HepG2 (cell line): ENCODE data around the gene USP5. TPM values are rescaled to one million over a fixed set of nuclear protein-coding genes. Genes with fewer than 3 reads are reported as not detected.
A peak's percentile ranks its signal among the peaks of the same experiment; 100 is the strongest.

Experiments used
- ATAC-seq: fragments of 200-7000 bp; cut with Tn5 transposase; 3 replicates; pipeline ENCODE4 v1.9.1; 2020; ENCODE audit warnings: mild to moderate bottlenecking, moderate library complexity
- BruUV-seq: library from RNA; stranded (reverse); fragments of 400-500 nt; replicated peaks from 2 replicates; lab custom pipeline; 2021; lab: Mats Ljungman, UMichigan
- CTCF ChIA-PET: fragments of 300-600 bp; formaldehyde crosslinking; extraction: SDS; loops from one replicate; lab custom pipeline; 2021; ENCODE audit warnings: low total read pairs, inconsistent platforms, low intra/inter-chr PET ratio; lab: Yijun Ruan, JAX
- POLR2A ChIA-PET: fragments of 350-600 bp; sonication (Branson Sonifier 250); formaldehyde crosslinking; loops from one replicate; lab custom pipeline; 2020; ENCODE audit warnings: antibody characterized with exemption, inconsistent platforms; lab: Yijun Ruan, JAX
- DNase-seq: peaks from one replicate; pipeline ENCODE4 v3.0.0-alpha.2; 2015; ENCODE audit warnings: low spot score
- FAIRE-seq: peaks from 3 replicates; lab custom pipeline; 2011; peaks lifted over from hg19 to GRCh38; lab: Jason Lieb, UNC
- H2AFZ ChIP-seq: one replicate; pipeline ENCODE4 v1.6.1; 2011; ENCODE audit warnings: low read length, inconsistent platforms
- H3K27ac ChIP-seq: fragments of 300-600 bp; 3 replicates; pipeline ENCODE4 v1.8.0; 2011; ENCODE audit warnings: mixed run types, mild to moderate bottlenecking, mixed read lengths, low read length, inconsistent platforms; ENCODE audit not compliant: insufficient read depth; ENCODE audit errors: extremely low read length
- H3K27me3 ChIP-seq, 2 experiments: fragments of 200-600 bp in 1 of 2; 2 replicates in 1 of 2; 3 replicates in 1 of 2; pipeline versions ENCODE4 v1.6.0 to v1.8.0; 2011; ENCODE audit warnings: low read length in 2 of 2, mild to moderate bottlenecking in 2 of 2, moderate library complexity in 2 of 2, inconsistent platforms in 1 of 2; ENCODE audit not compliant: insufficient read depth in 2 of 2, control insufficient read depth in 1 of 2
- H3K36me3 ChIP-seq, 2 experiments: fragments of 200-600 bp in 1 of 2; replicated peaks in 1 of 2; 2 replicates in 1 of 2; 3 replicates in 1 of 2; pipeline versions ENCODE4 v1.5.1 to v1.8.0; 2011; ENCODE audit warnings: low read length in 2 of 2, inconsistent platforms in 1 of 2; ENCODE audit not compliant: insufficient read depth in 2 of 2, control insufficient read depth in 1 of 2
- H3K4me1 ChIP-seq: 2 replicates; pipeline ENCODE4 v1.5.1; 2012; ENCODE audit warnings: low read length, inconsistent platforms; ENCODE audit not compliant: insufficient read depth
- H3K4me2 ChIP-seq: 2 replicates; pipeline ENCODE4 v1.6.0; 2011; ENCODE audit warnings: low read depth, low read length, inconsistent platforms
- H3K4me3 ChIP-seq, 3 experiments: fragments of 200-600 bp in 1 of 3; sonication (generic), shearing (Covaris generic) in 1 of 3; replicated peaks in 1 of 3; 2 replicates each; pipeline ENCODE4 v1.5.1; 2011 to 2016; ENCODE audit warnings: low read length in 3 of 3, inconsistent platforms in 2 of 3, low read depth in 2 of 3, mild to moderate bottlenecking in 2 of 3, control low read depth in 1 of 3, mixed read lengths in 1 of 3; ENCODE audit not compliant: insufficient read depth in 1 of 3
- H3K79me2 ChIP-seq: one replicate; pipeline ENCODE4 v1.6.1; 2011; ENCODE audit warnings: low read length, inconsistent platforms; ENCODE audit not compliant: insufficient read depth
- H3K9ac ChIP-seq: 2 replicates; pipeline ENCODE4 v1.6.0; 2011; ENCODE audit warnings: mild to moderate bottlenecking, low read depth, low read length, inconsistent platforms; ENCODE audit not compliant: insufficient read depth
- H3K9me3 ChIP-seq: 2 replicates; pipeline ENCODE4 v1.5.1; 2012; ENCODE audit warnings: mild to moderate bottlenecking, low read length
- H4K20me1 ChIP-seq: 2 replicates; pipeline ENCODE4 v1.6.0; 2011; ENCODE audit warnings: inconsistent platforms, mild to moderate bottlenecking, low read length, moderate library complexity; ENCODE audit not compliant: insufficient read depth
- CBX1 ChIP-seq: IDR thresholded peaks from one replicate; pipeline ENCODE4 v1.6.1; 2016; ENCODE audit warnings: antibody characterized with exemption, low read depth
- FIP1L1 ChIP-seq: fragments of 200-400 bp; formaldehyde crosslinking; IDR thresholded peaks from 2 replicates; pipeline ENCODE4 v1.6.1; 2018; ENCODE audit warnings: low read depth, mild to moderate bottlenecking, low read length, moderate library complexity, borderline replicate concordance; ENCODE audit not compliant: insufficient read depth
- GMEB2 ChIP-seq: IDR thresholded peaks from 2 replicates; pipeline ENCODE4 v1.6.1; 2016; ENCODE audit warnings: missing biosample characterization, missing genetic modification reagents, low read depth
- ISL2 ChIP-seq: sonication (generic); formaldehyde crosslinking; IDR thresholded peaks from 2 replicates; pipeline ENCODE4 v1.5.0; 2020; ENCODE audit warnings: missing genetic modification reagents
- POLR2A ChIP-seq, 2 experiments: IDR thresholded peaks; 2 replicates each; pipeline ENCODE4 v1.6.1; 2011; ENCODE audit warnings: low read depth in 2 of 2, low read length in 2 of 2, mild to moderate bottlenecking in 1 of 2, moderate library complexity in 1 of 2; ENCODE audit not compliant: insufficient read depth in 1 of 2
- XRCC5 ChIP-seq: fragments of 200-400 bp; formaldehyde crosslinking; optimal IDR thresholded peaks from 2 replicates; pipeline ENCODE3; 2017; ENCODE audit warnings: mild to moderate bottlenecking, low read length
- ZFX ChIP-seq: sonication (generic); formaldehyde crosslinking; IDR thresholded peaks from 2 replicates; pipeline ENCODE4 v1.4.0; 2020; ENCODE audit warnings: mild to moderate bottlenecking, low read depth, missing genetic modification reagents, moderate library complexity
- ZNF772 ChIP-seq: sonication (generic); formaldehyde crosslinking; IDR thresholded peaks from 2 replicates; pipeline ENCODE4 v1.5.0; 2020; ENCODE audit warnings: mild to moderate bottlenecking, missing genetic modification reagents
- WGBS: methylation state at CpG from one replicate; pipeline ENCODE4 v1.1.6; 2017; ENCODE audit warnings: low lambda C conversion rate; 5-methylcytosine and 5-hydroxymethylcytosine counted together
- in situ Hi-C: cut with HindIII; loops from 2 replicates; pipeline ENCODE4 v1.10.0; 2017; ENCODE audit warnings: low pct_unique_long_range_greater_than_20kb; ENCODE audit not compliant: extremely low pct_ligation_motif_present
- intact Hi-C: fragments of 100-400 bp; cut with micrococcal nuclease; formaldehyde crosslinking; loops from one replicate; pipeline ENCODE4 v1.10.0; 2022; ENCODE audit not compliant: unreplicated experiment
- polyA plus RNA-seq, 8 experiments: library from polyadenylated mRNA; depleted of rRNA in 3 of 8; stranded (reverse) in 7 of 8; unstranded in 1 of 8; fragments of >200 nt; fragmentation: Illumina TruSeq in 4 of 8; extraction: Trizol in 4 of 8; gene quantifications; 2 replicates each; pipeline versions ENCODE4 v1.2.1 to v1.2.3, GENCODE V29; 2011 to 2016; ENCODE audit warnings: low read depth in 4 of 8, missing spikeins in 1 of 8, mixed read lengths in 1 of 8; ENCODE audit not compliant: insufficient read depth in 1 of 8
- total RNA-seq, 5 experiments: library from RNA; depleted of rRNA; stranded (reverse); fragments of >200 nt; fragmentation: Illumina TruSeq; extraction: Trizol; gene quantifications; 2 replicates each; pipeline ENCODE4 v1.2.3, GENCODE V29; 2016; ENCODE audit warnings: low read depth in 1 of 5
- TF ChIP-seq, protein P1 (sequence below), 2 experiments: sonication (generic) in 1 of 2; formaldehyde crosslinking in 1 of 2; IDR thresholded peaks; 2 replicates each; pipeline versions ENCODE4 v1.6.1 to v1.9.0; 2014 to 2022; ENCODE audit warnings: antibody characterized with exemption in 1 of 2, borderline replicate concordance in 1 of 2, inconsistent platforms in 1 of 2, low read depth in 1 of 2, missing genetic modification reagents in 1 of 2
- TF ChIP-seq, protein P2 (sequence below): sonication (generic); formaldehyde crosslinking; IDR thresholded peaks from 2 replicates; pipeline ENCODE4 v1.4.0; 2020; ENCODE audit warnings: mild to moderate bottlenecking, missing genetic modification reagents
- TF ChIP-seq, protein P3 (sequence below): sonication (generic); formaldehyde crosslinking; IDR thresholded peaks from 2 replicates; pipeline ENCODE4 v1.8.1; 2022; ENCODE audit warnings: mild to moderate bottlenecking, missing genetic modification reagents

Gene USP5
- total and polyA plus RNA-seq, 2 of the 13 experiments (the other 11 are each of a cell fraction or from before 2014, with no cell fraction given), result 39.6 to 56.0 TPM

- ATAC-seq, result peak; percentile 89
- ChIA-PET POLR2A (interaction anchor here (0.6 to 3.1 kb wide), 13 partner anchors 9 to 194 kb away, joined by 3 to 15 read pairs (median 6); partner anchors contain the start of genes C12orf57, LRRC23, RNU7-1 and SPSB2), CTCF (no interaction called here)
- TF ChIP-seq XRCC5, result peak; percentile 14
- TF ChIP-seq ZNF772 (CRISPR knock-in tag), result peak; percentile 64; the same call in 1 of the 2 replicates
- TF ChIP-seq ISL2 (CRISPR knock-in tag), result peak; percentile 33; the same call in 1 of the 2 replicates
- TF ChIP-seq FIP1L1, result no peak
- peak; percentile 67 for TF ChIP-seq CBX1
- TF ChIP-seq POLR2A (IDR thresholded peaks at IDR 0.05; ENCODE audit: insufficient read depth in 1 of 2, low read depth in 2 of 2, low read length in 2 of 2), result peak in 1 of 2 experiments; percentile 68; a peak in 2 of 4 replicates
- TF ChIP-seq, protein P1, sequence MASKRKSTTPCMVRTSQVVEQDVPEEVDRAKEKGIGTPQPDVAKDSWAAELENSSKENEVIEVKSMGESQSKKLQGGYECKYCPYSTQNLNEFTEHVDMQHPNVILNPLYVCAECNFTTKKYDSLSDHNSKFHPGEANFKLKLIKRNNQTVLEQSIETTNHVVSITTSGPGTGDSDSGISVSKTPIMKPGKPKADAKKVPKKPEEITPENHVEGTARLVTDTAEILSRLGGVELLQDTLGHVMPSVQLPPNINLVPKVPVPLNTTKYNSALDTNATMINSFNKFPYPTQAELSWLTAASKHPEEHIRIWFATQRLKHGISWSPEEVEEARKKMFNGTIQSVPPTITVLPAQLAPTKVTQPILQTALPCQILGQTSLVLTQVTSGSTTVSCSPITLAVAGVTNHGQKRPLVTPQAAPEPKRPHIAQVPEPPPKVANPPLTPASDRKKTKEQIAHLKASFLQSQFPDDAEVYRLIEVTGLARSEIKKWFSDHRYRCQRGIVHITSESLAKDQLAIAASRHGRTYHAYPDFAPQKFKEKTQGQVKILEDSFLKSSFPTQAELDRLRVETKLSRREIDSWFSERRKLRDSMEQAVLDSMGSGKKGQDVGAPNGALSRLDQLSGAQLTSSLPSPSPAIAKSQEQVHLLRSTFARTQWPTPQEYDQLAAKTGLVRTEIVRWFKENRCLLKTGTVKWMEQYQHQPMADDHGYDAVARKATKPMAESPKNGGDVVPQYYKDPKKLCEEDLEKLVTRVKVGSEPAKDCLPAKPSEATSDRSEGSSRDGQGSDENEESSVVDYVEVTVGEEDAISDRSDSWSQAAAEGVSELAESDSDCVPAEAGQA (IDR thresholded peaks at IDR 0.05; ENCODE audit: low read depth), result no peak; the same call in 1 of the 2 replicates
- TF ChIP-seq, protein P1 (CRISPR knock-in tag; IDR thresholded peaks at IDR 0.05; ENCODE audit: borderline replicate concordance), result no peak
- TF ChIP-seq, protein P2, sequence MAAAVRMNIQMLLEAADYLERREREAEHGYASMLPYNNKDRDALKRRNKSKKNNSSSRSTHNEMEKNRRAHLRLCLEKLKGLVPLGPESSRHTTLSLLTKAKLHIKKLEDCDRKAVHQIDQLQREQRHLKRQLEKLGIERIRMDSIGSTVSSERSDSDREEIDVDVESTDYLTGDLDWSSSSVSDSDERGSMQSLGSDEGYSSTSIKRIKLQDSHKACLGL (CRISPR knock-in tag), result 0 out of 2 replicates have a peak, but pooled peaks have one; percentile 38
- TF ChIP-seq ZFX (CRISPR knock-in tag), result peak; percentile 61; the same call in 1 of the 2 replicates
- TF ChIP-seq GMEB2, result no peak
- TF ChIP-seq, protein P3, sequence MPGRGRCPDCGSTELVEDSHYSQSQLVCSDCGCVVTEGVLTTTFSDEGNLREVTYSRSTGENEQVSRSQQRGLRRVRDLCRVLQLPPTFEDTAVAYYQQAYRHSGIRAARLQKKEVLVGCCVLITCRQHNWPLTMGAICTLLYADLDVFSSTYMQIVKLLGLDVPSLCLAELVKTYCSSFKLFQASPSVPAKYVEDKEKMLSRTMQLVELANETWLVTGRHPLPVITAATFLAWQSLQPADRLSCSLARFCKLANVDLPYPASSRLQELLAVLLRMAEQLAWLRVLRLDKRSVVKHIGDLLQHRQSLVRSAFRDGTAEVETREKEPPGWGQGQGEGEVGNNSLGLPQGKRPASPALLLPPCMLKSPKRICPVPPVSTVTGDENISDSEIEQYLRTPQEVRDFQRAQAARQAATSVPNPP, result no peak
Observed at GRCh38 chr12:6914246-6914946, 62.4 kb downstream of the USP5 start, which contains the start of gene ENO2. TSS of gene ENO2 (plus strand) at chr12:6914580. CDS start at chr12:6915833, 1,253 bp downstream.

More at GRCh38 chr12:6914246-6914946, 62.4 kb downstream of the USP5 start, which contains the start of gene ENO2:
- DNase-seq (peak; percentile 44), FAIRE-seq (no peak)
- Histone ChIP-seq H3K36me3 (peaks cover 5 to 17% of the 10 kb centered on the region in 2 experiments; a peak in 3 of 5 replicates), H3K4me1 (peaks cover 48% of the 10 kb centered on the region), H3K79me2 (peaks cover 17% of the 10 kb centered on the region), H4K20me1 (no peaks in the 10 kb centered on the region), H3K4me3 (peak within 1 kb of the TSS; percentile 63 to 90 (median 77)), H3K27me3 (no peaks in the 10 kb centered on the region), H3K9ac (peak within 1 kb of the TSS; percentile 77), H3K9me3 (no peaks in the 10 kb centered on the region), H2AFZ (no peak within 1 kb of the TSS), H3K27ac (peak within 1 kb of the TSS; percentile 84), H3K4me2 (peak within 1 kb of the TSS; percentile 96)
- BruUV-seq, result TSS peak; percentile 61
- WGBS, result 0% methylated on average over 18 of the region's 68 CpGs
- intact Hi-C loops (no loop called here), in situ Hi-C loops (no loop called here)
